ENCODE results near the gene CARMIL3.

The CARMIL3 gene

DNA sequence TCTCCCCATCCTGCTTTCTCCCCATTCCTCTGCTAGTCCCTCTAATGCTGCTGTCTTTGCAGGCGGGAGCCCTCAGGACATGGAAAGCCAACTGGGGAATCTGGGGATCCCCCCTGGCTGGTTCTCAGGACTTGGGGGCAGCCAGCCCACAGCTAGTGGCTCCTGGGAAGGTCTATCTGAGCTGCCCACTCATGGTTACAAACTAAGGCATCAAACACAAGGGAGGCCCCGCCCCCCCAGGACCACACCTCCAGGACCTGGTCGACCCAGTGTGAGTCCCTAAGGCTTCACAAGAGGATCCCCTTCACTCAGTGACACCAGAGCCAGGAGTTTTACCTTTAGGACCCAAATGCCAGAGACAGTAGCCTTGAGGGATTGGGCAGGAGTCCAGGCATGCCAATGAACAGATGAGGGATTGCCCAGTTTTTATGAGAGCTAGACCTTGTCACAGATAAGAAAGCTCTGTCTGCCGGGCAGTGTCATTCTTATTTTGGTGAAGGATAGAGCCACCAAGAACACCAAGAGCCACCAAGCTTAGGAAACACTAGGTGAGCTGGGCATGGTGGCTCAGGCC is 11.5 kb downstream of the CARMIL3 start:
- no peak for DNase-seq (ENCODE audit: low read depth)

DNA sequence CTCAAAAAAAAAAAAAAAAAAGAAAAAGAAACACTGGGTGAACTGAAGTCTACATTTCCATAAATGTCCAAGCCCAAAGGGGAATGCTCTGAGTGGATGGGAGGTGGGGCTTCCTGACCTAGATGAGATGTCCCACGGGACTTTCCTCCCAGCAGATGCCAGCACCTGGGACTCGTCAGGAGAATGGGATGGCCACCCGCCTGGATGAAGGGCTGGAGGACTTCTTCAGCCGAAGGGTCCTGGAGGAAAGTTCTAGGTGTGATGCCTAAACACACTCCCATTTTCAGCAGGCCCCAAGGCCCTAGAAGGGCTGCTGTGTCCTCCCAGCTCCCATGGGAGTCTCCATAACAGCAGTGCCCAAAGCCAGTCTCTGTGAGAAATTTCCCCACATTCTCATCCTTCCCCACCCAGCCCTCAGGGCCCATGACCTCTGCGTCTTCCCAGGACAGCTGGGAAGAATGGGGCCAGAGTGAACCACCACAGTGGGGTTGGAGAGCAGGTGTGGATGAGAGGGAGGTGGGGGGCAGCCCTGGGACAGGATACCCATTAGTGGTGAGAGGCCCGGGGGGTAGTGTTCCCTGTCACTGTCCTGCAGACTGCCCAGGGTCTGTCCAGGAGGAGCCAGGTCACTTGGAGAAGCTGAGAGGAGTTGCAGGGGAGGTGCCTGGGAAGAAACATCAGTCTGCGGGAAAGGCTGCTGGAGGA is 12.4 kb downstream of the CARMIL3 start:
- no peak for DNase-seq (ENCODE audit: low read depth)

DNA sequence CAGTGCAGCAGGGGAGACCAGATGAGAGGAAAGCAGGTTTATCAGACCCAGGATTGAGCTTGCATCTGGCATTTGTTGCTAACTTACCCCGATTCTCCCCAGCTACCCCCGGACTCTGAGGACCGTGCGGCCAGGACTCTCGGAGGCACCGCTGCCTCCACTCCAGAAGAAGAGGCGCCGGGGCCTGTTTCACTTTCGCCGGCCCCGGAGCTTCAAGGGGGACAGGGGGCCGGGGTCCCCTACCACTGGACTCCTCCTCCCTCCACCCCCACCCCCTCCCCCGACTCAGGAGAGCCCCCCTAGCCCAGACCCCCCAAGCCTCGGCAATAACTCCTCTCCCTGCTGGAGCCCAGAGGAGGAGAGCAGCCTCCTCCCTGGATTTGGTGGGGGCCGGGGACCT is 13.0 kb downstream of the CARMIL3 start:
- DNase-seq (ENCODE audit: low read depth), result no peak

DNA sequence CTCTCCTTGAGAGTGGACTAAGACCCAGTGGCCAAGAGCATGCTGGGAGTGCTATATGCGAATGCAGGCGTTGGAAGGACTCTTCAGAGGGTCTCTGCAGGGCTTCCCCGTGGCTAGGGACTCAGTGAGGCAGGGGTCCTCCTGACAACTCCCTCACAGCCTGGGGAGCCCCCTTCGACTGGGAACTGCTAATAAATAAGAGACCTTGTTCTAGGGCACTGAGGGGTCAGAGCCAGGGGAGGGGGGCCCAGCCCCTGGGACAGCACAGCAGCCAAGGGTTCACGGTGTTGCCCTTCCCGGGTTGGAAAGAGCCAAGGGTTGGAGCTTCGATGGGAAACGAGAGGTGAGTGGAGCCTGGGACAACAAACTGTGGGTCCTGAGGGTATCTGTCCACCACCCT is 13.6 kb downstream of the CARMIL3 start:
- no peak for DNase-seq (ENCODE audit: low read depth)

DNA sequence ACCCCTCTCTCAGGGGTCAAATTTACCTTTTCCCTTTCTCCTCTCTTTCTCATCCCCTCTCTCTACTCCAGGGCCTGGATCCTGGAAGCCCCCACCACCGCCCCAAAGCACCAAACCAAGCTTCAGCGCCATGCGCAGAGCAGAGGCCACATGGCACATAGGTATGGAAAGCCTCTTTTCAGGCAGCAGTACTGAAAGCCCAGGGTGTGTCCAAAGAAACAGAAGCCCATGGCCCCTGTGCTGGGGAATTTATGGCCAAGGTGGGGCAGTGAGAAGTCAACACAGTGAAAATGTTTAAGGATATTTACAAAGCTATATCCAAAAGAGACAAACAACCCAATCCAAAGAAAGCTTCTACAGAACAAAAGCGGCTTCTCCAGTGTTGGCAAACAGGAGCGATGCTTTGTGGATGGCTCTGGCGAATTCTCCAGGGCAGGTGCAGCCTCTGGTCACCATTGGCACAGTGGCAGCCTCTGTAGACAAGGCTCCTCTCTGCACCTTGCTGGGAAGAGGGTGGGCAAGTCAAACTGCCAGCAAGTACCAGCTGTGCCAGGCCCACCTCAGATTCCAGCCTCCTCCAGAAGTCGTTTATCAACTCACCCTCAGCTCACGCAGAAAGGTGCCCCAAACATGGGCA is 14.8 kb downstream of the CARMIL3 start:
- DNase-seq (ENCODE audit: low read depth), result no peak

DNA sequence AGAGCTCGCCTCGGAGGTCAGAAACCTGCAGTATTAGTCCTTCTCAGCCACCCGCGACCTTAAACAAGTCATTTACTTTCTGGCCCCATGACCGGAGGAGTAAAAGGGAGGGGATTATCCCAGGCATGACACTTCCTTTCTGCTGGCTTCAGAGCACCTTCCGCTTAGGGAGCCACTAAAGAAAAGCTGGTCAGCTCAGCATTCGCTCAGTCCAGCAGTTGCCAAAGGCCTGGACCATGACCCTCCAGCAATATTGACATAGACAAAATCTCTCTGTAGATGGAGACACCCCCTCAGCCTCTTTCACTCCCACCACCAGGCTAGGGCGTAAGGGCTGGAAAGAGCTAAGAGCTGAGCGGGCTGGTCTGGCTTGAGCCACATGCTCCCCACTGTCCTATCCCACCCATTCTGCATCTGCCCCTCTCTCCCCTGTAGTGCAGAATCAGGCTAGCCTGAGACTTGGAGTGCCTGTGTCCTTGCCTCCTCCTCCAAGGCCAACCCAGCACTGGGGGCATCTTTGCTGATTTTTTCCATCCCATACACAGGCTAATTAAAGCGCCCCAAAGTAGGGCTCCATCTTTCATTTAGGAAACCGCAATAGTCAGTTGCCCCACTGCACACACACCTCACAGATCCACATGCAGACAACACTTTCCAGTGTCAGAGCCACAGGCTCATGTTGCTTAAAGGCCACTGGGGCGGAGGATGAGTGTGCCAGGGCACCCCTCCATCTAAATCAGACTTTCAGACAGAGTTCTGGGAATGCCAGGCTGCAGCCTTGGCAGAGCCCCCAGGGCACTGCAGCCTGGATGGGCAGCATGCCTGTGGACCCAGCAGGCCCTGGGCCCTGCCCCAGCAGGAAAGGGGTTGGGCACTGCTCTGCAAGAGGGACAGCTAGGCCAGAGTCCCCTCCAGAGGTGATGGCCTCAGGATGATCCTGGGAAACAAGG is 15.6 kb downstream of the CARMIL3 start:
- DNase-seq (ENCODE audit: low read depth), result no peak

DNA sequence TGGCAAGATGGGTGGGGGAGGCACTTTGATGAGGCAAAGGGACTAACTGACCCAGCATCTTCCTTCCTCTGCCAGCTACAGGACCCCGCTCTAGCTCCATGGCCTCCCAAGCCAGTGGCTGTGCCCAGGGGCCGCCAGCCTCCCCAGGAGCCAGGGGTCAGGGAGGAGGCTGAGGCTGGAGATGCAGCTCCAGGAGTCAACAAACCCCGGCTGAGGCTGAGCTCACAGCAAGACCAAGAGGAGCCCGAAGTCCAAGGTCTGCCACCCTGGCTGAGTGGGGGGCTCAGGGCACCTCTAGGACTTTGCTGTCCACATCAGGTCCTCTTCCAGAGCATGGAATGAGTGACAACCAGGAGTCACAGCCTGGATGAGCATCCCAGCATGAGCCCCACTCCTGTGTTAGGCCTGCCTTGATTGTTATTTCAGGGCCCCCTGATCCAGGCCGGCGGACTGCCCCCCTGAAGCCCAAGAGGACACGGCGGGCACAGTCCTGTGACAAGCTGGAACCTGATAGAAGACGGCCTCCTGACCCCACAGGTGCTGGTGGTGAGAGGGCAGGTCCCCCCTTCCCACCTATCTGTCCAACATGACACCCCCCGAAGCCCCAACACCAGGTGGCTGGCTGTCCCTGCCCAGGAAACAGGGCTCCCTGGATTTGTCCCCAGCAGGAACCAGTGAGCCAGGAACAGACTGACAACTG is 17.1 kb downstream of the CARMIL3 start:
- DNase-seq (ENCODE audit: low read depth), result no peak

DNA sequence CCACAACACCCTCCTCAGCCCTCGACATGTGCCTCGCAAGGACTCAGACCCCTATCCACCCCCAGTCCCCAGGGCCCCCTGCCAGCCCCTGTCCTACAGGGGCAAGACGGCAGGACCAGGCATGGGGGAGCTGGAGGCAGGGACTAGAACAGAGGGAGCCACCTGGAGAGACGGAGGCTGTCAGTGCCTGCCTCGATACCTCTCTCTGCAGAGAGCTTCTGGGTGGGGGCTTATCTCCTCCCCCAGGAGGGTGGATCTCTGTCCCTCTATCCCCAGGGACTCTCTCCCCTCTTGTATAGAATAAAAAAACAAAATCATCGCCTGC is 17.6 kb downstream of the CARMIL3 start:
- no peak for DNase-seq (ENCODE audit: low read depth)

DNA sequence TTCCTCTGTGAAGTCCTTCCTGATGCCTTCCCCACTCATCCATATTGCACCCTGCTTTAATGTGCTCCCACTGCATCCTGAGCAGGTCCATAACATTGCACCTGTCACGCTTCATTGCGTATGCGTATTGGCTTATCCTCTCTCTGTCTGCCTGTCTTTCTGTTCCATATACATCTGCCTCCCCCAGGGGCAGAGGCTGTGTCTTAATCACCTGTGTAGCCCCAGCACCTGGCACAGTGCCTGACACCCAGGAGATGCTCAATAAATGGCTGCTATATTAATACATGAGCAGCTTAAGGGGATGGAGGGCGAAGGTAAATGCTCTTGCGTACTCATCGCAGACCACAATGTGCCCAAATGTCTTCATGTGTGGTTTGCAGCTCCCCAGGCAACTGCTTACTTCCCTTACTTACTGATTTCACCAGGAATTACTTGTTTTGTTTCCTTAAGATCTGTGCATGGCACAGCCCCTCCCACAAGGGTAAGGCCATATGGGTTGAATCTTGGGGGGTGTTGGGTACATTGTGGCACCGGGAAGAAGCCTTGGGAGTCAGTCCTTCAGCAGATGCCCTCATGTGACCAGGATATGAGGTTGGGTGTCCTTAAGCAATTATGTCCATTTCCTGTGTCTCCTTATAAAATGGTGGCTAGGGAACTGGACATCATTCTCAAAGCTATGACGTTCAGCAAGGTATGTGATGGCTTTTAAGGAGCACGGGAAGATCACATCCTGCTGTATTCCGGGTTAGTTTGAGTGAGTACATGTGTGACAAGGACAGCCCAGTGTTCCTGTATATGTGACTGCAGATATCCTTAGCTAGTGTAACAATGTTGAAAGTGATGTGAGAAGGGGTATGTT is 18.7 kb downstream of the CARMIL3 start:
- DNase-seq (ENCODE audit: low read depth), result no peak

DNA sequence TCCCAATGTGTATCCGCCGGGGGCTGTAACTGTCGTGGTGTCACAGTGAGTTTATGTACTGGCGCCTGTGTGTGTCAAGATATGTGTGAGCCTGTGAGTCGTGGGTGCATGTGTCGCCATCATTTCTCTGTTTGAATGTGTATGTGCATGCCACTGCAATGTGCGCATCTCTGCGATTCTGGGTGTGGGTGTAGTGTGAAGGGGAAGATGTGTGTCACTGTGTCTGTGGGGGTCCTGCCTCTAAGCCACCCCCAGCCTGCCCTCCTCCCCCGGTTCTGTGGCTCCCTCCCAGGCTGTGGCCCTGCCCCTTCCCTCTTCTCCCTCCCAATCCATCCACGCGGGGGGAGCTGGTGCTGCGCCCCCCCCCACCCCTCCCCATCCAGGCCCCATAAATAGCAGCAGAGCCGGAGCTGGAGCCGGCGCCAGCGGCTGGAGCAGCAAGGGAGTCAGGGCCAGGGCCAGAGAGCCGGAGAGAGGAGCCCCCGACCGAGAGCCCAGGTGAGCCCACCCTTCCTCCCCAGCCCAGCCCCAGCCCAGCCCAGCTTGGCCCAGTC is 19.4 kb downstream of the CARMIL3 start, which contains the start of gene CPNE6:
Gene CPNE6, plus strand, starts transcription at position 419 of the 554 bp plus-strand sequence. CDS start 1,375 bp downstream, outside the sequence.
- DNase-seq (ENCODE audit: low read depth), result no peak

DNA sequence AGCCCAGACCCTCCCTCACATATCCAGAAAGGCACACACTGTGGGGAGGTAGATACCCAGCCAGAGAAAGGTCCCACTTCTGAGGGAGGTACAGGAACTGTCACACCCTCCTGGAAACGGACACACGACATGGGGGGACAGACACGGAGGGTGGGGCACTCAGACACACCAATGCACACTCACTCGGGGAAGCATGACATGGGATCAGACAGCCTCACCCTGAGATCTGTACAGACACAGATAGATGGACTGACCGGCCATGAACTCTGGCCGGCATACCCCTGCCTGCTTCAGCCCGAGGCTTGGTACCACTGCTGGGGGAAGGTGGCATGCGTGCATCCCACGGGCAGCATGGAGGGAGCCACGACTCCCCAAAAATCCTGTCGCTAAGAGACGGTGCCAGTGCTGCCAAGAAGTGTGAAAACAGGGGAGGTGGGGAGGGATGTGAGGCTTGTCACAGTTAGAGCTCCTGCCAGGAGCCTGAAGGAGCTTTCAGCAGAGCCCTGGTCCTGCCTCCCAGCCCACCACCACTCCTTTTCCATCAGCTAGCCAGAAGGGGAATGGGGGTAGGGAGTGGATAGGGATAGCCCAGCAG is 20.1 kb downstream of the CARMIL3 start:
- no peak for DNase-seq (ENCODE audit: low read depth)

DNA sequence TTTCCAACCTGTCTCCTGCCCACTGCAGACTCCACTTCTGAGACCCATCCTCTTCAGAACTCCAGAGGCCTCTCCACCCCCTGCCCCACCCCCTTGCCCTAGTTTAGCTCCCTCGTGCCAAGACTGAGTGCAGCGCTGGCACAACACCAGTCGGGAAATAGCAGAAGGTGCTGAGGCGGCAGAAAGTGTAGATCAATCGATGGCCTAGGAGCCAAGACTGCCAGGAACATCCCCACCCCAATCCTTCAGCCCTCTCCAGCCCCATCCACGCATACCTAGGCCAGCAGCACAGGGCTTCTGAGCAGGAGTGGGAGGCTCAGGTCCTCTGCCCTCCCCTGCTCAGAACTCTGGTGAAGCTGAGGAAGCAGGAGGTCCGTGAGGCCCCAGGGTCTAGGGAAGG is 20.6 kb downstream of the CARMIL3 start:
- no peak for DNase-seq (ENCODE audit: low read depth)

DNA sequence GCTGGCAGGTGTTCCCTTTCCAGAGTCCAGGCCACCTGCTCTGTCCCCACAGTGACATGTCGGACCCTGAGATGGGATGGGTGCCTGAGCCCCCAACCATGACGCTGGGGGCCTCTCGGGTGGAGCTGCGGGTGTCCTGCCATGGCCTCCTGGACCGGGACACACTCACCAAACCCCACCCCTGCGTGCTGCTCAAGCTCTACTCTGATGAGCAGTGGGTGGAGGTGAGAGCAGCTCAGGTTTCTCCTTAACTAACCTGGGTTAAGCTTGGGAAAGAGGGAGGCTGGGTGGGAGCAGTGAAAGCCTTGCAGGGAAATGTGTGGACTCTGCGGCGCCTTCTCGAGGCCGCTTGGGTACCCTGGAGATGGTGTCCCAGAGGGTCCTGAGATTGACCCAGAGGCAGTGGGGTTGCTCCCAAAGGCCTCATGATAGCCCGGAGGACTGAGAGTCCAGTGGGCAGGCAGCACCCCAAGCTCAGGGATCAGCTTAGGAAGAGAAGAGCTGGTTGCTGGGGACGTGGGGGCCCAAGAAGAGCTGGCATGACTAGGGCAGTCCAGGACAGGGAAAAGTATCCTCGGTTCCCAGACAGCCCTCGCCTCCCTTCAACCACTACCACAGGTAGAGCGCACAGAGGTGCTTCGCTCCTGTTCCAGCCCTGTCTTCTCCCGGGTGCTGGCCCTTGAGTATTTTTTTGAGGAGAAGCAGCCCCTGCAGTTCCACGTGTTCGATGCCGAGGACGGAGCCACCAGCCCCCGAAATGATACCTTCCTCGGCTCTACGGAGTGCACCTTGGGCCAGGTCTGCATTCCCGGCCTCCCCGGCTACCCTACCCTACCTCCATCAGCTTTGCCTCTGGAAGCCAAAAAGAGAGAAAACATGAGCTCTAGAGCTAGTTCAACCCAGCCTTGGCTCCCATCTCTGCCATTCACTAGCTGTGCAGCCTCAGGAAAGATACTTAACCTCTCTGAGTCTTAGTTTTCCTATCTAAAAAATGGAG is 21.4 kb downstream of the CARMIL3 start:
- no peak for DNase-seq (ENCODE audit: low read depth)

DNA sequence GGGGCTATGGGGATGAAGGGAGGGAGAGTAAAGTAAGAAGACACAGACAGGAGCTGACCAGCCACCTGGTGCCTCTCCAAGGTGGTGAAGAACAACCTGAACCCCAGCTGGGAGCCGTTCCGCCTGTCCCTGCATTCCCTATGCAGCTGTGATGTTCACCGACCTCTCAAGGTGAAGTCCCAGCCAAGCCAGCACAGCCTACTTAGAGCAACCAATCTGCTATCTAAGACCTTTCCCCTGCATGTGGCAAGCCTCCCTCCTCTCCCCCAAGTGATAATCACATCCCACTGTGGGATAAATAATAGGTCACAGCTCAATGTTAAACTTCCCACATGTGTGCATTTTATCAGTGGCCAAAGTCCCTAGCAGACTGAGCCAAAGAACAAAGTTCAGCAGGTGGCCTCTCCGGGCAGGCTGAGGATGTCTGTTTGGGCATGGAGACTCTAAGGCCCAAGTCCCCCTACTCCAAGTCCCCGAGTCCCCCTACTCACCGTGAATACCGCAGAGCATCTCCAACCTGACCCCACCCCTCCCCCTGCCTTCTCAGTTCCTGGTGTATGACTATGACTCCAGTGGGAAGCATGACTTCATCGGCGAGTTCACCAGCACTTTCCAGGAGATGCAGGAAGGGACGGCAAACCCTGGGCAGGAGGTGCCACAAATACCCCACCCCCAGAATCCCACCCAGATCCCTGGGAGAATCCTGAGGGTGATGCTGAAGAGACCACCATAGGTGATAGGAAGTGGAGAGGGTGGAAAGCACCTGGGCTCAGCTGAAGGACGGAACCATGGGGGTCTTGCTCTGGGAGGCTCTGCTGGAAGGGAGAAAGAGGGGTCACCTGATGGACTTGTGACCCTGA is 23.0 kb downstream of the CARMIL3 start:
- DNase-seq (ENCODE audit: low read depth), result no peak

DNA sequence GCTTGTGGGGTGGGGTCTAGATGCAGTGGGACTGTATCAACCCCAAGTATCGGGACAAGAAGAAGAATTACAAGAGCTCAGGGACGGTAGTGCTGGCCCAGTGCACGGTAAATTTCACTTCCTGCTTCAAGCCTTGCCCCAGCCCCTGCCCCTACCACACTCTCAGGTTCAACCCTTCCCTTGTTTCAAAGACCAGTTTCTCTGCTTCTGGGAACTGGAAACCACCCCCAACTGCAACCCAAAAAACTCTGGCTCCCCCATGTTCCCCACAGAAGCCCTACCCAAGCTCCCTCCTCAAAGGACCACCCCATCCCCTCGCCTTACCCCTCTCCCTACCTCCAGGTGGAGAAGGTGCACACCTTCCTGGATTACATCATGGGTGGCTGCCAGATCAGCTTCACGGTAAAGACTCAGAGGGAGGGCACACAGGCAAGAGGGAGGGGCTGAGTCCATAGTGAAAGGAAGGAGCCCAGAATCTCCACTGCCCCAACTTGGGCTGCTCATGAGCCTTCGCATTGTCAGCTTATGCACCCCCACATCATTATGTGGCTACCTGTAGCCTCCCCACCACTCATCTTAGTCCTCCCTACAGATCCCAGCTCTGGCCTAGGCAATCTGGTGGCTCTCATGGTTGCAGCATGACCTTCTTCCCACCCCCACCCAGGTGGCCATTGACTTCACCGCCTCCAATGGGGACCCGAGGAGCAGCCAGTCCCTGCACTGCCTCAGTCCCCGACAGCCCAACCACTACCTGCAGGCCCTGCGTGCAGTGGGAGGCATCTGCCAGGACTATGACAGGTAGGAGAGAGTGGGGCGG is 23.9 kb downstream of the CARMIL3 start:
- DNase-seq (ENCODE audit: low read depth), result no peak

DNA sequence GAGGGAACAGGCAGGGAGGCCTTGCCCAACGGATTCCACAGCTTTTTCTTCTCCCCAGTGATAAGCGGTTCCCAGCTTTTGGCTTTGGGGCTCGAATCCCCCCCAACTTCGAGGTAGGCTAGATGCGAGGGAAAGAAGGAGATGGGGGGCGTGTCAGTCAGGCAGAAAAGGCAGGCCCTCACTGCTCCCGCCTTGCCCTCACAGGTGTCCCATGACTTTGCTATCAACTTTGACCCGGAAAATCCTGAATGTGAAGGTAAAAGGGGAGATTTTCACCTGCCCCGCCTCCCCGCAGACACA is 24.4 kb downstream of the CARMIL3 start:
- DNase-seq (ENCODE audit: low read depth), result no peak

DNA sequence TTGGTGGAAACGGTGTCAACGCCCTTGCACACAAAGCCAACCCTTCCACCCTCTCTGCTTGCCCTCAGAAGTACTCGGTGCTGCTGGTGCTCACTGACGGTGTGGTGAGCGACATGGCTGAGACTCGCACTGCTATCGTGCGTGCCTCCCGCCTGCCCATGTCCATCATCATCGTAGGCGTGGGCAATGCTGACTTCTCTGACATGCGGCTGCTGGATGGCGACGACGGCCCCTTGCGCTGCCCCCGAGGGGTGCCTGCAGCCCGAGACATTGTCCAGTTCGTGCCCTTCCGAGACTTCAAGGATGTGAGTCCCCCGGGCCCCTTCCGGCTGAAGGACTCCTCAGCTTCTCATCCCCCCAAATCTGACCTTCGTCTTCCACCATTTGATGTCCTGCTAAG is 25.3 kb downstream of the CARMIL3 start:
- no peak for DNase-seq (ENCODE audit: low read depth)

Measured in stimulated activated CD4-positive, alpha-beta T cell treated with anti-CD3 and anti-CD28 coated beads, Interleukin-2, amount 100 ng/mL, for 4 hours (primary cell).